Aorta (tissue), 5 donors: ENCODE measurements around the gene NR2F1-AS1. TPM values are rescaled to one million over a fixed set of nuclear protein-coding genes. Genes with fewer than 3 reads are reported as not detected.

Source experiments
- ATAC-seq: fragments of 200-7000 bp; cut with Tn5 transposase; one replicate; pipeline ENCODE4 v1.9.1; 2022; ENCODE audit warnings: moderate library complexity; ENCODE audit not compliant: low FRiP score
- DNase-seq, 2 donors: peaks; one replicate each; pipeline ENCODE4 v3.0.0-alpha.2; 2020
- H3K27ac ChIP-seq, 2 donors: one replicate each; pipeline ENCODE4 v1.5.1; 2013; ENCODE audit warnings: low read length in 2 of 2, mild to moderate bottlenecking in 2 of 2, moderate library complexity in 2 of 2, control low read depth in 1 of 2, inconsistent platforms in 1 of 2, low read depth in 1 of 2
- H3K27me3 ChIP-seq, 2 donors: one replicate each; pipeline ENCODE4 v1.6.1; 2013; ENCODE audit warnings: control low read depth in 1 of 2, low read length in 1 of 2, mild to moderate bottlenecking in 1 of 2, moderate library complexity in 1 of 2; ENCODE audit not compliant: insufficient read depth in 2 of 2, control insufficient read depth in 1 of 2
- H3K36me3 ChIP-seq, 2 donors: one replicate each; pipeline ENCODE4 v1.6.1; 2013; ENCODE audit warnings: control low read depth in 1 of 2, low read length in 1 of 2, mild to moderate bottlenecking in 1 of 2; ENCODE audit not compliant: insufficient read depth in 2 of 2, control insufficient read depth in 1 of 2
- H3K4me1 ChIP-seq, 2 donors: one replicate each; pipeline ENCODE4 v1.6.1; 2013; ENCODE audit warnings: low read length in 2 of 2, control low read depth in 1 of 2, mild to moderate bottlenecking in 1 of 2, moderate library complexity in 1 of 2; ENCODE audit not compliant: insufficient read depth in 2 of 2, control insufficient read depth in 1 of 2
- H3K4me3 ChIP-seq, 2 donors: one replicate each; pipeline ENCODE4 v1.5.1; 2013; ENCODE audit warnings: low read length in 2 of 2, control low read depth in 1 of 2, mild to moderate bottlenecking in 1 of 2
- H3K9me3 ChIP-seq: one replicate; pipeline ENCODE4 v1.6.1; 2013; ENCODE audit warnings: mild to moderate bottlenecking, low read length; ENCODE audit not compliant: control insufficient read depth
- WGBS, 2 donors: extraction: QIAGEN DNeasy Blood & Tissue Kit; methylation state at CpG; one replicate each; pipeline ENCODE4 v1.1.7; 2013; 5-methylcytosine and 5-hydroxymethylcytosine counted together
- intact Hi-C, 2 donors: fragments of 100-400 bp; cut with DNase I; formaldehyde crosslinking; loops; one replicate each; pipeline versions ENCODE4 v1.14.2 to v1.15.0; 2022
- polyA plus RNA-seq, 2 donors: library from polyadenylated mRNA; stranded (reverse); fragments of 200-250 nt; gene quantifications; one replicate each; pipeline ENCODE4 v1.2.3, GENCODE V29; 2013
- total RNA-seq, 2 donors: library from RNA; stranded (reverse); fragmentation: NEBNext Ultra II Directional; extraction: Animal tissue kit (Norgen Biotek cat#: 25700); gene quantifications; one replicate each; pipeline ENCODE4 v1.2.1, GENCODE V29; 2021
- donor health status: healthy with polysubstance abuse.
- donor health status: Bipolar disorder and iron deficiency.
- donor health status: DM: no; HTN: no; CAD: no.
- donor health status: DM: no; HTN: no; CAD: no.
- donor health status: DM: yes; HTN: yes; CAD: no.

The NR2F1-AS1 gene
- total and polyA plus RNA-seq, 4 donors = 0.08 to 16.8 (median 5.2) TPM

DNA sequence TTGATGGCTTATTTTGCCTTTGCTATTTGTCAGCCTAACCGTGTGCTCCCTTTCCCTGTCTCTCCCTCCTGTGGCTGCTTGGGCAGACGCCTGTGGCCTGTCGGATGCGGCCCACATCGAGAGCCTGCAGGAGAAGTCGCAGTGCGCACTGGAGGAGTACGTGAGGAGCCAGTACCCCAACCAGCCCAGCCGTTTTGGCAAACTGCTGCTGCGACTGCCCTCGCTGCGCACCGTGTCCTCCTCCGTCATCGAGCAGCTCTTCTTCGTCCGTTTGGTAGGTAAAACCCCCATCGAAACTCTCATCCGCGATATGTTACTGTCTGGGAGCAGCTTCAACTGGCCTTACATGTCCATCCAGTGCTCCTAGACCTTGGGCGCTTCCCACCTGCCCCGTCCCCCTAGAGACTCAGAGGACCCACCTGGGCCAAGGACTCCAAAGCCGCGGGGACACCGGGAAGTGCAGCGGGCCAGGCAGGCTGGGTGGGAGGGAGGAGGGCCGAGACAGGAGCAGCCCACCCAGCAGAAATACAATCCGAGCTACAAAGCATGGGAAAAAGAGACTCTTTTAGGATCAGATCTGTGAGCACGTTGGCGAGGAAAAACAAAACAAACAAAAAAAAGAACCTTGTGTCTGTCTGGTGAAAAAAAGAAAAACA lies 12.6 kb upstream of the NR2F1-AS1 start:
- DNase-seq = no peak
- ATAC-seq = no peak
- Histone ChIP-seq H3K36me3 (no peaks in the 10 kb centered on the region), H3K27ac (no peak overlapping the region), H3K4me3 (no peak overlapping the region), H3K27me3 (no peaks in the 10 kb centered on the region), H3K9me3 (no peaks in the 10 kb centered on the region), H3K4me1 (no peaks in the 10 kb centered on the region)
- 75 to 77% methylated on average over 30 of the region's 30 CpGs for WGBS, 2 donors
- intact Hi-C loops = no loop called here

DNA sequence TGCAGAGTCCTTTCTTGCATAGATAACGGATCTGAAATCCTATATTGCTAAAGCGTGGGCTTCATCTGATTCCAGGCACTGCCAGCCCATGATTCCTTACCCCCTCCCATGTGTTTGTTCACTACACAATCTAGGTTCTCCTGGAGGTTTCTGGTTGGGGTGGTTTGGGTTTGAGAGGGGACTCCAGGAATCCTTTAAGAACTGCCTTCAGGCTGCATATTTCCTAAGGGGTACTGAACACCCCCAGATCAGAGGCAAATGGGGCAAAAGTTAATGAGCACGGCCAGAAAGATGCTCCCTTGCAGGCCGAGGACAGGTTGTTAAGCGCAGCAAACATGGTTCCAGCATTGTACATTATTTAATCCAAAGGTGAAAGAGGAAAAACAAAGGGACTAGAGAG lies 11.9 kb upstream of the NR2F1-AS1 start:
- Histone ChIP-seq H3K9me3 (no peaks in the 10 kb centered on the region), H3K27ac (no peak overlapping the region), H3K36me3 (no peaks in the 10 kb centered on the region), H3K27me3 (no peaks in the 10 kb centered on the region), H3K4me3 (no peak overlapping the region), H3K4me1 (no peaks in the 10 kb centered on the region)
- WGBS, 2 donors = 89 to 92% methylated on average over 5 of the region's 5 CpGs
- ATAC-seq (no peak), DNase-seq (no peak)
- intact Hi-C loops = no loop called here

DNA sequence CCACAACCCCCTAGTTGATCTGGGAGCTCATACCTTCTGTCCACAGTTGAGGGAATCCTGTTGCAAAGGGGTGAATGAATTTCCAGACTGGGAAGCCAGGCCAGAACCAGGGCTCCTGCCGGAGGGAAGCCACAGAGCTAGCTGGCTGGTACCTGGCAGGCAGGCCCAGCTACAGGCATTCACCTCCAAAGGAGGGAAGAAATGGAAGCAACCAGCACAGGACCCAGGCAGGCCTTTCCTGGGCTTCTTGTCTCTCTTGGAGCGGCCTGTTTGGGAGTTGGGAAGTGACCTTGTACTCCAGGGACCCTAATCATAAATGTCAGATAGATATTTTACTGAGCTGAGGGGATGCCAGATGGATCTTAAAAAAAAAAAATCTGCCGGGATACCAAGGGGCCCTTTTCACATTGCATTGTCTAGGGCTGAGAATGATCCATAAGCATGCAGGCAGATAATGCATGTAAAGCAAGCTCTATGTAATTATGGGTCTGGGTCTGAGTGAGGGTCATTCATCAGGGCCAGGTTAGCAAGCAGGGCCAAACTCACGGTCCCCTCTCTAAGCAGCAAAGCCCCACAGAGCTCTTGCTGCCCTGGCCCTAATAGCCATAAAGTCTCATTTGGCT lies 10.4 kb upstream of the NR2F1-AS1 start:
- H3K36me3 ChIP-seq = no peaks in the 10 kb centered on the region
- no peaks in the 10 kb centered on the region for H3K4me1 ChIP-seq
- ATAC-seq = no peak
- H3K27ac ChIP-seq = no peak overlapping the region
- H3K27me3 ChIP-seq = no peaks in the 10 kb centered on the region
- intact Hi-C loops = no loop called here
- WGBS, 2 donors = 90 to 91% methylated on average over 4 of the region's 4 CpGs
- no peak for DNase-seq
- no peak overlapping the region for H3K4me3 ChIP-seq
- no peaks in the 10 kb centered on the region for H3K9me3 ChIP-seq

DNA sequence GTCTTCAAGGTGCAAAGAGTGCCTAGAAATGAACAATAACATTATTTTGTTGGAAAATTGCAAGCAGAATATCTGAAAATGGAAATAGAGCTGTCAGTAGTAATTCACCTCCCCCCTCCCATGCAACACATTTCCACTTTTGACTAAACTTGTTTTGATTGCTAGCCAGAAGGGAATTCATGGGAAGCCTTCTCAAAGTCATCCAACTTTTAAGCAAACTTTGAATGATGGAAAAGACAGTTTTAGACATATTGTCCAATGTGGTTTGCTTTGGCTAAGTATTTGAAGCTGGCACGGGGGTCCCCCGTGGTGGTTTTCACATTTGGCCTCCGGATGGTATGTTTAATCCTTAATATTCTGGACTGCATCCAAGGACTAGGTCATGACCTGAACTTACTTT lies 9.5 kb upstream of the NR2F1-AS1 start:
- H3K4me1 ChIP-seq = no peaks in the 10 kb centered on the region
- WGBS, 2 donors = 56 to 65% methylated on average over 3 of the region's 3 CpGs
- H3K27me3 ChIP-seq = no peaks in the 10 kb centered on the region
- H3K27ac ChIP-seq = no peak overlapping the region
- H3K9me3 ChIP-seq = no peaks in the 10 kb centered on the region
- DNase-seq (no peak), ATAC-seq (no peak)
- H3K36me3 ChIP-seq = no peaks in the 10 kb centered on the region
- H3K4me3 ChIP-seq = no peak overlapping the region
- intact Hi-C loops = no loop called here

DNA sequence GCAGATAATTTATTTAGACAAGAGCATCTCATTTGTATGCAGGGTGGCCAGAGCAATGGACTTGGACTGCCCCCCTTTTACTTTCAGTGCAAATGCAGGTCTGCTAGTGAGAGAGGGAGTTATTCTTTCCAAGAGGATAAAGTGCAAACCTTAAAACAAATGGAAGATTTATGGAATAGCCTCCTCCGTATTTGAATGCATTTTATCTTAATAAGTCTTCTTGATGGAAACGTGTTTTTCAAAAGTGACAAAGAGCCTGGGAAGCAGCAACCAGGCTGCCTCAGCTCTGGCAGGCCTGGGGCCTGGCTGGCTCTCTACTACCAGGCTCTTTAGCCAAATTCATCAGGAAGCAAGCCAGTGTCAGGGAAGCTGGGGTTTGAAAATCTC lies 8.8 kb upstream of the NR2F1-AS1 start:
- ATAC-seq (no peak), DNase-seq (no peak)
- 84 to 94% methylated on average over 2 of the region's 2 CpGs for WGBS, 2 donors
- Histone ChIP-seq H3K36me3 (no peaks in the 10 kb centered on the region), H3K9me3 (no peaks in the 10 kb centered on the region), H3K27me3 (no peaks in the 10 kb centered on the region), H3K4me1 (no peaks in the 10 kb centered on the region), H3K4me3 (no peak overlapping the region), H3K27ac (no peak overlapping the region)
- intact Hi-C loops = no loop called here

DNA sequence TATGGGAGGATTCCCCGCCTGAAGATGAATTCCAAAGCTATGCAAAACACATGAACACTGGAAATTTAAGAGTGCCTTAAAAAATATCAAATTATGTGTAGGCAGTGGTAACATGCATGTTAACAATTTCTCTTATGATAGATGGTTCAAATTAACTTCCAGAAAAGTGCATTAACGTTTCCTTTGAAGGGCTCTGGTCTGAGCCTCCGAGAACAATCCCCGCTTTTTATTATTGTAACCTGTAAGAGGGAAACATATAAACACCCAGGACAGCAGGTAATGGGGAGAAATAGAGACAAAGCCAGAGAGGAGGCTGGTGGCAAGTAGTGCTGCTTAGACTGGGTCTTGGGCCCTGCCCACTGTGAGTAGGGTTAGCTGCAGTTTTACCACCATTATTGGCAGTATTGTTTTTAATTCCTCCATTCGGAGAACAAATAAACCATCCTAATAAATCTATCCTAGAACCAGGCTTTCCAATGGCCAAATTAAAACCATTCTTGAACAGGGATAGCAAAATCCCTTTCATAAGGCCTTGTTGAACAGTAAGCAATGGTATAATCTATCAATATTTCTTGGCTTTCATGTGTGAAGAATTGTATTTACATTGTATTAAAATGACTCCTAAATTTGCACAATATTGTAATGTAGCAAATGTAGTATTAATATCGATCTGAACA lies 8.3 kb upstream of the NR2F1-AS1 start:
- ATAC-seq = no peak
- Histone ChIP-seq H3K36me3 (no peaks in the 10 kb centered on the region), H3K4me3 (no peak overlapping the region), H3K27me3 (no peaks in the 10 kb centered on the region), H3K27ac (no peak overlapping the region), H3K9me3 (no peaks in the 10 kb centered on the region), H3K4me1 (no peaks in the 10 kb centered on the region)
- 95 to 99% methylated on average over 6 of the region's 6 CpGs for WGBS, 2 donors
- no peak for DNase-seq
- intact Hi-C loops = no loop called here

GRCh38 chr5:93588352-93589151 lies 7.5 kb upstream of the NR2F1-AS1 start:
- H3K27ac ChIP-seq = no peak overlapping the region
- intact Hi-C loops = no loop called here

DNA sequence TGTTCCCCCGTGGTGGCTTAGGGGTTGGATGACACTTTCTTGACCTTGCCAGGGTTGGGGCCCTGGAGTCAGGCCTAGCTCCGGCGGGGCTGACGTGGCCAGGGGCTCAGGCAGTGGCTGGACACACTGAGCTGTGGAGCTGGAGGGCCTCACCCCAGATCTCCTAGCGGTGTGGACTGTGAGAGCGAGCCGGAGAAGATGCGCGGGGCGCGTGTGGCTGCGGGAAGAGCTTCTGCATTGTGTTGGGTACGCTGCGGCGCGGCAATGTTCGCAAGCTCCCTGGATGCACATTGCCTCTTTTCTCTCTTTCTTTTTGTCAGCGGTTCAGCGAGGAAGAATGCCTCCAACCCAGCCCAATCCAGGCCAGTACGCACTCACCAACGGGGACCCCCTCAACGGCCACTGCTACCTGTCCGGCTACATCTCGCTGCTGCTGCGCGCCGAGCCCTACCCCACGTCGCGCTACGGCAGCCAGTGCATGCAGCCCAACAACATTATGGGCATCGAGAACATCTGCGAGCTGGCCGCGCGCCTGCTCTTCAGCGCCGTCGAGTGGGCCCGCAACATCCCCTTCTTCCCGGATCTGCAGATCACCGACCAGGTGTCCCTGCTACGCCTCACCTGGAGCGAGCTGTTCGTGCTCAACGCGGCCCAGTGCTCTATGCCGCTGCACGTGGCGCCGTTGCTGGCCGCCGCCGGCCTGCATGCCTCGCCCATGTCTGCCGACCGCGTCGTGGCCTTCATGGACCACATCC lies 6.8 kb upstream of the NR2F1-AS1 start:
- intact Hi-C loops = no loop called here
- Histone ChIP-seq H3K4me1 (no peaks in the 10 kb centered on the region), H3K27me3 (no peaks in the 10 kb centered on the region), H3K4me3 (no peak overlapping the region), H3K27ac (no peak overlapping the region), H3K9me3 (no peaks in the 10 kb centered on the region), H3K36me3 (no peaks in the 10 kb centered on the region)
- DNase-seq (no peak), ATAC-seq (no peak)
- 50 to 51% methylated on average over 59 of the region's 59 CpGs for WGBS, 2 donors

More at GRCh38 chr5:93588352-93589151, 7.5 kb upstream of the NR2F1-AS1 start:
- H3K9me3 ChIP-seq = no peaks in the 10 kb centered on the region
- DNase-seq (no peak), ATAC-seq (no peak)
- H3K27me3 ChIP-seq = no peaks in the 10 kb centered on the region
- WGBS, 2 donors = 43 to 45% methylated on average over 71 to 78 of the region's 78 CpGs
- no peak overlapping the region for H3K4me3 ChIP-seq
- H3K36me3 ChIP-seq = no peaks in the 10 kb centered on the region
- no peaks in the 10 kb centered on the region for H3K4me1 ChIP-seq
